Neural crest cell (in vitro differentiated cells): ENCODE measurements around the gene KRTAP13-4. TPM values are rescaled to one million over a fixed set of nuclear protein-coding genes. Genes with fewer than 3 reads are reported as not detected.

Experiments used
- DNase-seq: peaks from one replicate; pipeline ENCODE4 v3.0.0; 2021; ENCODE audit warnings: low read depth, mixed read lengths, low spot score
- H3K27ac Mint-ChIP-seq: one replicate; pipeline ENCODE4 v1.8.0; 2021; ENCODE audit warnings: mild to moderate bottlenecking, mixed read lengths; ENCODE audit not compliant: unreplicated experiment
- H3K27me3 Mint-ChIP-seq: 2 replicates; pipeline ENCODE4 v1.8.0; 2021; ENCODE audit warnings: low read depth, mild to moderate bottlenecking, mixed read lengths
- H3K36me3 Mint-ChIP-seq: 2 replicates; pipeline ENCODE4 v1.8.0; 2021; ENCODE audit warnings: low read depth, mild to moderate bottlenecking, mixed read lengths
- H3K4me1 Mint-ChIP-seq: 2 replicates; pipeline ENCODE4 v1.8.0; 2021; ENCODE audit warnings: mixed read lengths
- H3K4me3 Mint-ChIP-seq: one replicate; pipeline ENCODE4 v1.8.0; 2021; ENCODE audit warnings: mild to moderate bottlenecking, mixed read lengths
- H3K9me3 Mint-ChIP-seq: 2 replicates; pipeline ENCODE4 v1.8.0; 2021; ENCODE audit warnings: mixed read lengths
- long read RNA-seq: library from polyadenylated mRNA; unstranded; transcript quantifications from one replicate; pipeline ENCODE4 v2.0.0, GENCODE V29; 2020
- total RNA-seq: library from RNA; stranded (reverse); gene quantifications from 2 replicates; pipeline ENCODE4 v1.2.1, GENCODE V29; 2021
- TF ChIP-seq, protein P1 (sequence below): fragments of 200-600 bp; sonication (generic); conservative IDR thresholded peaks from 2 replicates; pipeline ENCODE4 v1.5.0; 2021; ENCODE audit warnings: antibody characterized with exemption, mild to moderate bottlenecking

Gene KRTAP13-4, protein sequence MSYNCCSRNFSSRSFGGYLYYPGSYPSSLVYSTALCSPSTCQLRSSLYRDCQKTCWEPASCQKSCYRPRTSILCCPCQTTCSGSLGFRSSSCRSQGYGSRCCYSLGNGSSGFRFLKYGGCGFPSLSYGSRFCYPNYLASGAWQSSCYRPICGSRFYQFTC
- not detected in 2 replicates for total RNA-seq
- long read RNA-seq, result 0 reads

DNA sequence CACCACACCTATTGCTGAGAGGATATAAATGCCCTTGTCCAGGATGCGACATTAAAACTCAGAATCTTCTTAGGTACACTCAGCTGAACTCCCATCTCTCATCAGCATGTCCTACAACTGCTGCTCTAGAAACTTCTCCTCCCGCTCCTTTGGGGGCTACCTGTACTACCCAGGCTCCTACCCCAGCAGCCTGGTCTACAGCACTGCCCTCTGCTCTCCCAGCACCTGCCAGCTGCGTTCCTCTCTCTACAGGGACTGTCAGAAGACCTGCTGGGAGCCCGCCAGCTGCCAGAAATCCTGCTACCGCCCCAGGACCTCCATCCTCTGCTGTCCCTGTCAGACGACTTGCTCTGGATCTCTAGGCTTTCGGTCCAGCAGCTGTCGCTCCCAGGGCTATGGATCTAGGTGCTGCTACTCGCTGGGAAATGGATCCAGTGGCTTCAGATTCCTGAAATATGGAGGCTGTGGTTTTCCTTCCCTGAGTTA, at the start of gene KRTAP13-4:
KRTAP13-4 (plus strand) TSS at position 51 of the 486 bp plus-strand sequence; CDS start at position 107, 56 bp downstream.
- peaks cover 3% of the 10 kb centered on the region for H3K9me3 Mint-ChIP-seq
- H3K27ac Mint-ChIP-seq, result no peak within 1 kb of the TSS

DNA sequence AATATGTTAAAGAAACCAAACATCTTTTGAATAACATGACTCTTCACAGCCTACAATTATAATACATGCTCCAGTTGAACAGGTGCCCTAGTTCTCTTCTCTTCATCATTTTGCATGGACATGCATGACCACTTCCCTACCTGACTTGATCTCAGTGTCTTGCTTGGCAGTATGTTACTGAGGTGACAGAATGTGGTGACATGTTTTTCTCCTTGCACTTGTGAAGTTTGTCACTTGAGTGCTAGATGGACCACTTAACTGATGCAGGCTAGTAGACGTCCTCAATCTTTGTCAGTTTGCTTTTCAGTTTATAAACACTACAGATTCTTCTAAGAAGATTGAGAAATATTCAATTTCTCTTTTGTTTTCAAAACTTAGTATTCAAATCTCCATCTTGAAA, 47.8 kb upstream of the KRTAP13-4 start:
- Mint-ChIP-seq H3K36me3 (no peaks in the 10 kb centered on the region), H3K4me3 (no peak overlapping the region), H3K27ac (no peak overlapping the region), H3K4me1 (no peaks in the 10 kb centered on the region), H3K9me3 (no peaks in the 10 kb centered on the region), H3K27me3 (peaks cover 4% of the 10 kb centered on the region)
- TF ChIP-seq, protein P1, sequence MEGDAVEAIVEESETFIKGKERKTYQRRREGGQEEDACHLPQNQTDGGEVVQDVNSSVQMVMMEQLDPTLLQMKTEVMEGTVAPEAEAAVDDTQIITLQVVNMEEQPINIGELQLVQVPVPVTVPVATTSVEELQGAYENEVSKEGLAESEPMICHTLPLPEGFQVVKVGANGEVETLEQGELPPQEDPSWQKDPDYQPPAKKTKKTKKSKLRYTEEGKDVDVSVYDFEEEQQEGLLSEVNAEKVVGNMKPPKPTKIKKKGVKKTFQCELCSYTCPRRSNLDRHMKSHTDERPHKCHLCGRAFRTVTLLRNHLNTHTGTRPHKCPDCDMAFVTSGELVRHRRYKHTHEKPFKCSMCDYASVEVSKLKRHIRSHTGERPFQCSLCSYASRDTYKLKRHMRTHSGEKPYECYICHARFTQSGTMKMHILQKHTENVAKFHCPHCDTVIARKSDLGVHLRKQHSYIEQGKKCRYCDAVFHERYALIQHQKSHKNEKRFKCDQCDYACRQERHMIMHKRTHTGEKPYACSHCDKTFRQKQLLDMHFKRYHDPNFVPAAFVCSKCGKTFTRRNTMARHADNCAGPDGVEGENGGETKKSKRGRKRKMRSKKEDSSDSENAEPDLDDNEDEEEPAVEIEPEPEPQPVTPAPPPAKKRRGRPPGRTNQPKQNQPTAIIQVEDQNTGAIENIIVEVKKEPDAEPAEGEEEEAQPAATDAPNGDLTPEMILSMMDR, result no peak
- DNase-seq, result no peak

More for the DNA sequence above, at the start of gene KRTAP13-4:
- H3K27me3 Mint-ChIP-seq, result peaks cover 15% of the 10 kb centered on the region
- TF ChIP-seq, protein P1, result no peak
- peaks cover 4% of the 10 kb centered on the region for H3K4me1 Mint-ChIP-seq
- no peak for DNase-seq
- H3K4me3 Mint-ChIP-seq, result no peak within 1 kb of the TSS
- no peaks in the 10 kb centered on the region for H3K36me3 Mint-ChIP-seq

DNA sequence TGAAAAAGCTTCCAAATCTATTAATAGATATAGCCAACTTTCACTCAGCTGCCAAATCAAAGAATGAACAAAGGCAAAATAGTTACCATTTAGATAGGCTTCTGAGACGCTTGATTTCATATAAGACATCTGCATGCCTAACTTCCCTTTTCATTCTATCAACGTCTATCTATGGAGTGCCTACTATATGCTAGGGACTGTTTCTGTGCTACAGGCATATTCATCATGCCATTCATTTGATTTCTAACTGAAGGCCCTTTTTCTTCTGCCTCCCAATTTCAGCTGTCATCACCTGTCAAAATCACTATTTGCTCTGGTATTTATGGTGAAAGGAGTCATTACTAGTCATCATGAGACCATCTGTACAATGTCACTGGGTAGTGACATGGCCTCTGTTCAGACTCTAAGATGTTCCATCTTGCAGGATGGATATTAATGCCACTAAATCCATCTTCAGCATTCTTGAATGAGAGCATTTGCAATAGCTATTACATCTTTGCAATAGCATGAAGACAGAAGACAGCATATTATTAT, 38.5 kb upstream of the KRTAP13-4 start:
- no peaks in the 10 kb centered on the region for H3K4me1 Mint-ChIP-seq
- no peaks in the 10 kb centered on the region for H3K36me3 Mint-ChIP-seq
- no peak overlapping the region for H3K4me3 Mint-ChIP-seq
- H3K27me3 Mint-ChIP-seq, result peaks cover 5% of the 10 kb centered on the region
- peaks cover 4% of the 10 kb centered on the region for H3K9me3 Mint-ChIP-seq
- DNase-seq, result no peak
- no peak overlapping the region for H3K27ac Mint-ChIP-seq
- TF ChIP-seq, protein P1, result no peak

DNA sequence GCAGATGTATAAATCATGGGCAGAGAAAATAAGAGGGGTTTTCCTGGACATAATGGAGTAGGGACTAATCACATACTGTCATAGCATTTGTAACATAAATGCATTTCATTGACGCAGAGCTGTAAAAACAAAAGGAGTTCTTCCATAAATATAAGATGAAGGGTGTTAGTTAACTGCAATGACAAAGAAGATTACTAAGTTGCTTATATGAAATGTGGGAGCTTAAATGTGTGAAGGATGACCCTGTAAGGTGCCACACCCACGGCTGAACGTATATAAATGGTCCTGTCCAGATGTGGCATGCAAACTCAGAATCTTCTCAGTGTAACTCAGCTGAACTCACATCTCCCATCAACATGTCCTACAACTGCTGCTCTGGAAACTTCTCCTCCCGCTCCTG, 34.3 kb upstream of the KRTAP13-4 start, which contains the start of gene KRTAP13-1:
KRTAP13-1 (plus strand) TSS at position 301 of the 400 bp plus-strand sequence; CDS start at position 357, 56 bp downstream.
- Mint-ChIP-seq H3K27me3 (peaks cover 2% of the 10 kb centered on the region), H3K27ac (no peak within 1 kb of the TSS), H3K4me1 (no peaks in the 10 kb centered on the region), H3K4me3 (no peak within 1 kb of the TSS), H3K9me3 (no peaks in the 10 kb centered on the region), H3K36me3 (no peaks in the 10 kb centered on the region)
- no peak for DNase-seq
- TF ChIP-seq, protein P1, result no peak

DNA sequence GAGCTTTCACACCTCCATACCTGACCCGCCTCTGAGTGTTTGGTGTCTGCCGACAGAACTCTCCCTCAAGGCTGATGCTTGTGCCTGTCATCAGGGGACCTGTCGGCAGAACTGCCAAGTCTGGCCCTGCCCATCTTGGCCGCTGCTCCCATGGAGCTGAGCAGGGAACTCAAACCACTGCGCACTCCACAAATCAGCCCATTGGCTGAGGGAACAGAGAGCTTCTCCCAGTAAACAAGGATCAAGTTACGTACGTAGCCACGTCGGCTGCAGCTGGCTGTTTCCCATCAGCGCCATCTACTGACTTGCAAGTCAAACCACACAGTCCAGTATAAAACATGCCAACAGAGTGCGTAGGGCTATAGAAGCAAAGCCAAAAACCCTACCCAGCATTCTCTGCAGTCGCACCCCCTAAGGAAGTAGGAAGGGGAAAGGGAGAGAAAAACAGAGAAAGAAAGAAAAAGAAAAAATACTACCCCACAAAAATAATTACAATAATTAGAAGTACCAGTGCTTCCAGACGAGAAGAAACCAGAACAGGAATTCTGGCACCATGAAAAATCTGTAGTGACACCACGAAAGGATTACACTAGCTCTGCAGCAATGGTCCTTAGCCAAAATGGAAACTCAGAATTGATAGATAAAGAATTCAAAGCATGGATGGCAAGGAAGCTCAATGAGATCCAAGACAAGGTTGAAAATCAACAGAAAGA, 21.1 kb upstream of the KRTAP13-4 start:
- Mint-ChIP-seq H3K27ac (no peak overlapping the region), H3K27me3 (peaks cover 18% of the 10 kb centered on the region), H3K4me3 (peak overlapping the region; percentile 52), H3K4me1 (peaks cover 6% of the 10 kb centered on the region), H3K36me3 (peaks cover 4% of the 10 kb centered on the region), H3K9me3 (peaks cover 9% of the 10 kb centered on the region)
- TF ChIP-seq, protein P1, result peak; percentile 70
- DNase-seq, result peak; percentile 46
